GM18526 (cell line): ENCODE data around the gene IPO9.

Experiments
- POLR2A ChIP-seq: IDR thresholded peaks from 3 replicates; pipeline ENCODE4 v1.6.1; 2011; ENCODE audit not compliant: insufficient read length; ENCODE audit errors: extremely low read depth

IPO9 gene

GRCh38 chr1:201889090-201889968 is 60.4 kb downstream of the IPO9 start:
- TF ChIP-seq POLR2A = no peak

GRCh38 chr1:201890223-201890622 is 61.3 kb downstream of the IPO9 start:
- TF ChIP-seq POLR2A = no peak

GRCh38 chr1:201890806-201891450 is 62.0 kb downstream of the IPO9 start:
- no peak for TF ChIP-seq POLR2A

GRCh38 chr1:201891451-201892045 is 62.6 kb downstream of the IPO9 start:
- no peak for TF ChIP-seq POLR2A

- no peak for TF ChIP-seq POLR2A
Measured at GRCh38 chr1:201892211-201892610, 63.3 kb downstream of the IPO9 start.

GRCh38 chr1:201893431-201893830 is 64.5 kb downstream of the IPO9 start:
- TF ChIP-seq POLR2A = no peak

GRCh38 chr1:201894343-201895119 is 65.6 kb downstream of the IPO9 start:
- no peak for TF ChIP-seq POLR2A

- no peak for TF ChIP-seq POLR2A
Measured at GRCh38 chr1:201895120-201895665, 66.2 kb downstream of the IPO9 start.

- TF ChIP-seq POLR2A = no peak
Measured at GRCh38 chr1:201895913-201896807, 67.2 kb downstream of the IPO9 start.

GRCh38 chr1:201896951-201897391 is 68.0 kb downstream of the IPO9 start:
- no peak for TF ChIP-seq POLR2A

- TF ChIP-seq POLR2A = no peak
Measured at GRCh38 chr1:201898240-201898894, 69.4 kb downstream of the IPO9 start.

GRCh38 chr1:201898992-201899391 is 70.0 kb downstream of the IPO9 start:
- no peak for TF ChIP-seq POLR2A

- TF ChIP-seq POLR2A = no peak
Measured at GRCh38 chr1:201899683-201900429, 70.9 kb downstream of the IPO9 start.
